PC-9 (cell line): ENCODE measurements around the gene ELL2.

ENCODE experiments used
- CTCF ChIP-seq: fragments of 200-600 bp; sonication (generic); conservative IDR thresholded peaks from 2 replicates; pipeline ENCODE4 v1.6.1; 2017; ENCODE audit warnings: mixed run types, antibody characterized with exemption, mild to moderate bottlenecking, moderate library complexity
- EZH2 ChIP-seq: fragments of 200-600 bp; sonication (generic); IDR thresholded peaks from 2 replicates; pipeline ENCODE4 v1.8.0; 2017; ENCODE audit warnings: antibody characterized with exemption, low read depth

- TF ChIP-seq EZH2: no peak
- no peak for TF ChIP-seq CTCF
Measured at GRCh38 chr5:95880081-95880926, 81.3 kb downstream of the ELL2 start.
